ENCODE measurements around the gene PCCA.

Gene PCCA

GRCh38 chr13:100108913-100109507, 20.1 kb downstream of the PCCA start:
- H3K4me3 ChIP-seq (replicated peaks; ENCODE audit: low read depth, low read length), result no peak overlapping the region
- DNase-seq (ENCODE audit: low read depth), result peak; percentile 39
- TF ChIP-seq CTCF (IDR thresholded peaks at IDR 0.05; ENCODE audit: low read length, missing control alignments), result no peak

- TF ChIP-seq CTCF (IDR thresholded peaks at IDR 0.05; ENCODE audit: low read length, missing control alignments), result no peak
- no peak for DNase-seq (ENCODE audit: low read depth)
- H3K4me3 ChIP-seq (replicated peaks; ENCODE audit: low read depth, low read length), result no peak overlapping the region
Measured at GRCh38 chr13:100110269-100110668, 21.4 kb downstream of the PCCA start.

- no peak overlapping the region for H3K4me3 ChIP-seq (replicated peaks; ENCODE audit: low read depth, low read length)
- no peak for DNase-seq (ENCODE audit: low read depth)
- TF ChIP-seq CTCF (IDR thresholded peaks at IDR 0.05; ENCODE audit: low read length, missing control alignments), result no peak
Measured at GRCh38 chr13:100112186-100112838, 23.4 kb downstream of the PCCA start.

GRCh38 chr13:100115693-100116254, 26.9 kb downstream of the PCCA start:
- no peak for TF ChIP-seq CTCF (IDR thresholded peaks at IDR 0.05; ENCODE audit: low read length, missing control alignments)
- no peak for DNase-seq (ENCODE audit: low read depth)
- H3K4me3 ChIP-seq (replicated peaks; ENCODE audit: low read depth, low read length), result no peak overlapping the region

- no peak for DNase-seq (ENCODE audit: low read depth)
- TF ChIP-seq CTCF (IDR thresholded peaks at IDR 0.05; ENCODE audit: low read length, missing control alignments), result no peak
Measured at GRCh38 chr13:100124265-100124664, 35.4 kb downstream of the PCCA start.

GRCh38 chr13:100125946-100126345, 37.1 kb downstream of the PCCA start:
- DNase-seq (ENCODE audit: low read depth), result no peak
- no peak overlapping the region for H3K4me3 ChIP-seq (replicated peaks; ENCODE audit: low read depth, low read length)
- no peak for TF ChIP-seq CTCF (IDR thresholded peaks at IDR 0.05; ENCODE audit: low read length, missing control alignments)

More at GRCh38 chr13:100124265-100124664, 35.4 kb downstream of the PCCA start:
- H3K4me3 ChIP-seq (replicated peaks; ENCODE audit: low read depth, low read length), result no peak overlapping the region

All from fibroblast of pulmonary artery (primary cell).